OCI-LY1 (cell line): ENCODE measurements around the gene ZAP70.

ENCODE experiments used
- EZH2 ChIP-seq: fragments of 200-600 bp; sonication (generic), shearing (Covaris generic); IDR thresholded peaks from 2 replicates; pipeline ENCODE4 v1.8.0; 2017; ENCODE audit warnings: borderline replicate concordance, mixed run types, mild to moderate bottlenecking, antibody characterized with exemption, low read length, moderate library complexity, mixed read lengths
- TF ChIP-seq, protein P1 (sequence below): fragments of 200-600 bp; sonication (generic), shearing (Covaris generic); IDR thresholded peaks from 2 replicates; pipeline ENCODE4 v1.5.1; 2017; ENCODE audit warnings: mild to moderate bottlenecking, antibody characterized with exemption, low read length, moderate library complexity, mixed read lengths

DNA sequence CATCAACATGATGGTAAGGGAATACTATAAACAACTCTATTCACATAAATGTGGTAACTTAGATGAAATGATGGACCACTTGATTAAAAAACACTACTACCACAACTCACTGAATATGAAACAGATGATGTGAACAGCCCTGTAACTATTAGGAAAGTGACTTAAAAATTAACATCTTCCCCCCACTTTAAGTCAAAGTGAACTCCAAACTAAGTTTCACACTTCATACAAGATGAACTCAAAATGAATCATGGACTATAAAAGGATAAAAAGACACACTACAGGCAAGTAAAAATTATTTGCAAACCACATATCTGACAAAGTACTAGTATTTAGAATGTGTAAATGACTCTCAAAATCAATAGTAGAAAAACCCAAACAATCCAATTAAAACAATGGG is 71.6 kb downstream of the ZAP70 start:
- TF ChIP-seq, protein P1, sequence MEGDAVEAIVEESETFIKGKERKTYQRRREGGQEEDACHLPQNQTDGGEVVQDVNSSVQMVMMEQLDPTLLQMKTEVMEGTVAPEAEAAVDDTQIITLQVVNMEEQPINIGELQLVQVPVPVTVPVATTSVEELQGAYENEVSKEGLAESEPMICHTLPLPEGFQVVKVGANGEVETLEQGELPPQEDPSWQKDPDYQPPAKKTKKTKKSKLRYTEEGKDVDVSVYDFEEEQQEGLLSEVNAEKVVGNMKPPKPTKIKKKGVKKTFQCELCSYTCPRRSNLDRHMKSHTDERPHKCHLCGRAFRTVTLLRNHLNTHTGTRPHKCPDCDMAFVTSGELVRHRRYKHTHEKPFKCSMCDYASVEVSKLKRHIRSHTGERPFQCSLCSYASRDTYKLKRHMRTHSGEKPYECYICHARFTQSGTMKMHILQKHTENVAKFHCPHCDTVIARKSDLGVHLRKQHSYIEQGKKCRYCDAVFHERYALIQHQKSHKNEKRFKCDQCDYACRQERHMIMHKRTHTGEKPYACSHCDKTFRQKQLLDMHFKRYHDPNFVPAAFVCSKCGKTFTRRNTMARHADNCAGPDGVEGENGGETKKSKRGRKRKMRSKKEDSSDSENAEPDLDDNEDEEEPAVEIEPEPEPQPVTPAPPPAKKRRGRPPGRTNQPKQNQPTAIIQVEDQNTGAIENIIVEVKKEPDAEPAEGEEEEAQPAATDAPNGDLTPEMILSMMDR, result no peak
- TF ChIP-seq EZH2, result no peak
